Activated CD4-positive, alpha-beta memory T cell treated with anti-CD3 and anti-CD28 coated beads for 36 hours (primary cell): ENCODE results near the gene MYO1H. TPM values are rescaled to one million over a fixed set of nuclear protein-coding genes. Genes with fewer than 3 reads are reported as not detected.
"Not testable (repeated sequence)": the region's sequence is repeated elsewhere in the genome, so short reads cannot be mapped to it uniquely, and the experiment has no call there.

Source experiments
- CTCF ChIA-PET: fragments of 350-600 bp; sonication (Branson Sonifier 250); formaldehyde crosslinking; loops from one replicate; lab custom pipeline; 2021; ENCODE audit warnings: antibody characterized with exemption, inconsistent platforms; lab: Charles Lee
- POLR2A ChIA-PET: fragments of 350-600 bp; sonication (Branson Sonifier 250); formaldehyde crosslinking; loops from one replicate; lab custom pipeline; 2021; ENCODE audit warnings: antibody characterized with exemption; lab: Charles Lee
- DNase-seq: peaks from one replicate; pipeline ENCODE4 v3.0.0-alpha.2; 2020
- H3K27ac Mint-ChIP-seq: one replicate; pipeline ENCODE4 v1.8.0; 2021; ENCODE audit warnings: mixed read lengths
- H3K27me3 Mint-ChIP-seq: one replicate; pipeline ENCODE4 v1.8.0; 2021; ENCODE audit warnings: mixed read lengths
- H3K36me3 Mint-ChIP-seq: one replicate; pipeline ENCODE4 v1.8.0; 2021; ENCODE audit warnings: mixed read lengths
- H3K4me1 Mint-ChIP-seq: one replicate; pipeline ENCODE4 v1.8.0; 2021; ENCODE audit warnings: low read depth, mixed read lengths
- H3K4me3 Mint-ChIP-seq: one replicate; pipeline ENCODE4 v1.8.0; 2021; ENCODE audit warnings: mild to moderate bottlenecking, mixed read lengths
- H3K9me3 Mint-ChIP-seq: one replicate; pipeline ENCODE4 v1.8.0; 2021; ENCODE audit warnings: mixed read lengths
- intact Hi-C: fragments of 100-400 bp; cut with micrococcal nuclease; formaldehyde crosslinking; loops from one replicate; pipeline ENCODE4 v1.15.1; 2023
- total RNA-seq, 2 experiments: library from RNA; stranded (reverse); gene quantifications; one replicate each; pipeline ENCODE4 v1.2.3, GENCODE V29; 2021

Gene MYO1H
- total RNA-seq, 2 experiments from 2014 or later, result not detected

GRCh38 chr12:109321294-109321693 lies 26.4 kb upstream of the MYO1H start:
- peaks cover 24% of the 10 kb centered on the region for H3K27me3 Mint-ChIP-seq
- H3K27ac Mint-ChIP-seq, intact Hi-C loops, H3K4me1 Mint-ChIP-seq, POLR2A ChIA-PET, H3K4me3 Mint-ChIP-seq, H3K9me3 Mint-ChIP-seq, CTCF ChIA-PET, DNase-seq, H3K36me3 Mint-ChIP-seq: not testable (repeated sequence)

GRCh38 chr12:109329003-109329402 lies 18.7 kb upstream of the MYO1H start:
- no peaks in the 10 kb centered on the region for H3K36me3 Mint-ChIP-seq
- no peak overlapping the region for H3K4me3 Mint-ChIP-seq
- DNase-seq, result no peak
- H3K27ac Mint-ChIP-seq, result no peak overlapping the region
- H3K27me3 Mint-ChIP-seq, result peaks cover 4% of the 10 kb centered on the region
- intact Hi-C loops, result no loop called here
- ChIA-PET POLR2A (no interaction called here), CTCF (interaction anchor here (0.7 kb wide), 1 partner anchor 989 kb away, joined by 3 read pairs; no protein-coding TSS in a partner anchor)
- H3K4me1 Mint-ChIP-seq, result no peaks in the 10 kb centered on the region
- no peaks in the 10 kb centered on the region for H3K9me3 Mint-ChIP-seq

GRCh38 chr12:109329686-109330085 lies 18.0 kb upstream of the MYO1H start:
- Mint-ChIP-seq H3K27me3 (peaks cover 4% of the 10 kb centered on the region), H3K9me3 (no peaks in the 10 kb centered on the region), H3K4me3 (no peak overlapping the region), H3K4me1 (no peaks in the 10 kb centered on the region), H3K27ac (no peak overlapping the region), H3K36me3 (no peaks in the 10 kb centered on the region)
- intact Hi-C loops, result no loop called here
- ChIA-PET CTCF (no interaction called here), POLR2A (no interaction called here)
- no peak for DNase-seq

GRCh38 chr12:109330282-109331230 lies 17.1 kb upstream of the MYO1H start:
- CTCF ChIA-PET, result interaction anchor here (1.8 kb wide), 1 partner anchor 63 kb away, joined by 4 read pairs; no protein-coding TSS in a partner anchor
- Mint-ChIP-seq H3K9me3 (no peaks in the 10 kb centered on the region), H3K4me3 (no peak overlapping the region), H3K27me3 (peaks cover 4% of the 10 kb centered on the region), H3K36me3 (no peaks in the 10 kb centered on the region), H3K27ac (no peak overlapping the region), H3K4me1 (no peaks in the 10 kb centered on the region)
- DNase-seq, result no peak
- intact Hi-C loops, result no loop called here
- POLR2A ChIA-PET, result no interaction called here

GRCh38 chr12:109331301-109331952 lies 16.3 kb upstream of the MYO1H start:
- Mint-ChIP-seq H3K4me3 (no peak overlapping the region), H3K27ac (no peak overlapping the region), H3K36me3 (no peaks in the 10 kb centered on the region), H3K27me3 (peaks cover 2% of the 10 kb centered on the region), H3K9me3 (no peaks in the 10 kb centered on the region), H3K4me1 (no peaks in the 10 kb centered on the region)
- ChIA-PET POLR2A (no interaction called here), CTCF (interaction anchor here (1.8 kb wide), 1 partner anchor 62 kb away, joined by 4 read pairs; no protein-coding TSS in a partner anchor)
- intact Hi-C loops, result no loop called here
- no peak for DNase-seq

- Mint-ChIP-seq H3K4me3 (no peak overlapping the region), H3K27ac (no peak overlapping the region), H3K27me3 (peaks cover 5% of the 10 kb centered on the region), H3K36me3 (no peaks in the 10 kb centered on the region), H3K9me3 (no peaks in the 10 kb centered on the region), H3K4me1 (no peaks in the 10 kb centered on the region)
- intact Hi-C loops, result no loop called here
- ChIA-PET CTCF (no interaction called here), POLR2A (no interaction called here)
- DNase-seq, result no peak
Measured at GRCh38 chr12:109334887-109335286, 12.8 kb upstream of the MYO1H start.

GRCh38 chr12:109336593-109336992 lies 11.1 kb upstream of the MYO1H start:
- ChIA-PET POLR2A (no interaction called here), CTCF (no interaction called here)
- H3K27me3 Mint-ChIP-seq, result peaks cover 8% of the 10 kb centered on the region
- DNase-seq, result no peak
- intact Hi-C loops, result no loop called here
- no peaks in the 10 kb centered on the region for H3K9me3 Mint-ChIP-seq
- no peaks in the 10 kb centered on the region for H3K4me1 Mint-ChIP-seq
- H3K4me3 Mint-ChIP-seq, result no peak overlapping the region
- H3K36me3 Mint-ChIP-seq, result no peaks in the 10 kb centered on the region
- no peak overlapping the region for H3K27ac Mint-ChIP-seq

- intact Hi-C loops, result no loop called here
- H3K27me3 Mint-ChIP-seq, result peaks cover 7% of the 10 kb centered on the region
- no peak overlapping the region for H3K27ac Mint-ChIP-seq
- H3K4me3 Mint-ChIP-seq, result no peak overlapping the region
- DNase-seq, result no peak
- peaks cover 2% of the 10 kb centered on the region for H3K9me3 Mint-ChIP-seq
- no peaks in the 10 kb centered on the region for H3K36me3 Mint-ChIP-seq
- ChIA-PET CTCF (interaction anchor here (0.6 to 1.3 kb wide), 2 partner anchors 51 to 85 kb away, joined by 3 to 4 read pairs; no protein-coding TSS in a partner anchor), POLR2A (no interaction called here)
- H3K4me1 Mint-ChIP-seq, result no peaks in the 10 kb centered on the region
Measured at GRCh38 chr12:109343677-109344076, 4.0 kb upstream of the MYO1H start.

- POLR2A ChIA-PET, result no interaction called here
- CTCF ChIA-PET, result no interaction called here
- Mint-ChIP-seq H3K4me1 (no peaks in the 10 kb centered on the region), H3K4me3 (no peak overlapping the region), H3K9me3 (peaks cover 2% of the 10 kb centered on the region), H3K27me3 (peaks cover 8% of the 10 kb centered on the region), H3K36me3 (no peaks in the 10 kb centered on the region), H3K27ac (no peak overlapping the region)
- intact Hi-C loops, result loop anchor here (5.0 kb wide), 1 partner anchor 42 kb away; no protein-coding TSS in a partner anchor
- DNase-seq, result no peak
Measured at GRCh38 chr12:109345428-109345827, 2.3 kb upstream of the MYO1H start.

- H3K9me3 Mint-ChIP-seq, result peaks cover 2% of the 10 kb centered on the region
- H3K4me1 Mint-ChIP-seq, result no peaks in the 10 kb centered on the region
- DNase-seq, result peak; percentile 15
- ChIA-PET POLR2A (no interaction called here), CTCF (interaction anchor here (0.8 to 1.9 kb wide), 6 partner anchors 27 to 83 kb away, joined by 3 to 7 read pairs (median 4); no protein-coding TSS in a partner anchor)
- intact Hi-C loops, result loop anchor here (5.0 kb wide), 1 partner anchor 40 kb away; no protein-coding TSS in a partner anchor
- no peak overlapping the region for H3K27ac Mint-ChIP-seq
- H3K36me3 Mint-ChIP-seq, result no peaks in the 10 kb centered on the region
- peaks cover 8% of the 10 kb centered on the region for H3K27me3 Mint-ChIP-seq
- no peak overlapping the region for H3K4me3 Mint-ChIP-seq
Measured at GRCh38 chr12:109346920-109347319, 780 bp upstream of the MYO1H start.

GRCh38 chr12:109352184-109352583 lies 4.5 kb downstream of the MYO1H start:
- no peak overlapping the region for H3K27ac Mint-ChIP-seq
- ChIA-PET CTCF (no interaction called here), POLR2A (no interaction called here)
- intact Hi-C loops, result no loop called here
- no peak for DNase-seq
- H3K27me3 Mint-ChIP-seq, result peaks cover 14% of the 10 kb centered on the region
- H3K4me1 Mint-ChIP-seq, result no peaks in the 10 kb centered on the region
- H3K36me3 Mint-ChIP-seq, result no peaks in the 10 kb centered on the region
- H3K4me3 Mint-ChIP-seq, result no peak overlapping the region
- H3K9me3 Mint-ChIP-seq, result no peaks in the 10 kb centered on the region

- Mint-ChIP-seq H3K27ac (no peak overlapping the region), H3K36me3 (no peaks in the 10 kb centered on the region), H3K9me3 (no peaks in the 10 kb centered on the region), H3K27me3 (peaks cover 14% of the 10 kb centered on the region), H3K4me1 (peaks cover 14% of the 10 kb centered on the region), H3K4me3 (no peak overlapping the region)
- intact Hi-C loops, result no loop called here
- POLR2A ChIA-PET, result no interaction called here
- no peak for DNase-seq
- CTCF ChIA-PET, result no interaction called here
Measured at GRCh38 chr12:109356577-109356976, 8.9 kb downstream of the MYO1H start.
